Neural cell (in vitro differentiated cells): ENCODE results near the gene SLC19A1. TPM values are rescaled to one million over a fixed set of nuclear protein-coding genes. Genes with fewer than 3 reads are reported as not detected.

Source experiments
- H2AFZ ChIP-seq: fragments of 200-600, 300-800 bp; sonication (generic), shearing (Covaris generic); 2 replicates; pipeline ENCODE4 v1.6.0; 2014; ENCODE audit warnings: low read depth, mild to moderate bottlenecking, antibody characterized with exemption, low read length, moderate library complexity
- H3F3A ChIP-seq: fragments of 200-600 bp; shearing (Covaris generic); 2 replicates; pipeline ENCODE4 v1.6.1; 2016; ENCODE audit warnings: mild to moderate bottlenecking, moderate library complexity, mixed read lengths, antibody characterized with exemption, low read length; ENCODE audit not compliant: insufficient read depth, poor library complexity, severe bottlenecking
- H3K27ac ChIP-seq: fragments of 200-600, 300-800 bp; sonication (generic), shearing (Covaris generic); 2 replicates; pipeline ENCODE4 v1.5.1; 2014; ENCODE audit warnings: mild to moderate bottlenecking, low read length, moderate library complexity
- H3K27me3 ChIP-seq: fragments of 300-800, 200-600 bp; sonication (generic), shearing (Covaris generic); 2 replicates; pipeline ENCODE4 v1.6.0; 2014; ENCODE audit warnings: mild to moderate bottlenecking, low read depth, low read length, moderate library complexity; ENCODE audit not compliant: insufficient read depth
- H3K36me3 ChIP-seq: fragments of 300-800, 200-600 bp; sonication (generic), shearing (Covaris generic); 2 replicates; pipeline ENCODE4 v1.5.1; 2014; ENCODE audit warnings: mild to moderate bottlenecking, antibody characterized with exemption, low read length, moderate library complexity; ENCODE audit not compliant: insufficient read depth
- H3K4me2 ChIP-seq: fragments of 300-800, 200-600 bp; sonication (generic), shearing (Covaris generic); 2 replicates; pipeline ENCODE4 v1.6.0; 2014; ENCODE audit warnings: mild to moderate bottlenecking, low read length
- H3K4me3 ChIP-seq: fragments of 300-800, 200-600 bp; sonication (generic), shearing (Covaris generic); 2 replicates; pipeline ENCODE4 v1.5.1; 2014; ENCODE audit warnings: mild to moderate bottlenecking, low read length, moderate library complexity
- H3K79me2 ChIP-seq: fragments of 200-600 bp; shearing (Covaris generic); replicated peaks from 2 replicates; pipeline ENCODE4 v1.6.0; 2014; ENCODE audit warnings: mild to moderate bottlenecking, low read length, moderate library complexity; ENCODE audit not compliant: insufficient read depth
- H3K9ac ChIP-seq: fragments of 300-800, 200-600 bp; sonication (generic), shearing (Covaris generic); 2 replicates; pipeline ENCODE4 v1.6.1; 2016; ENCODE audit warnings: mild to moderate bottlenecking, low read length, mixed read lengths
- H3K9me2 ChIP-seq: fragments of 200-600 bp; shearing (Covaris generic); 2 replicates; pipeline ENCODE4 v1.6.1; 2016; ENCODE audit warnings: mild to moderate bottlenecking, low read length, mixed read lengths; ENCODE audit not compliant: insufficient read depth
- H3K9me3 ChIP-seq: fragments of 200-600, 300-800 bp; sonication (generic), shearing (Covaris generic); 2 replicates; pipeline ENCODE4 v1.6.1; 2016; ENCODE audit warnings: mild to moderate bottlenecking, mixed run types, low read length, moderate library complexity, mixed read lengths
- H4K20me1 ChIP-seq: fragments of 200-600 bp; shearing (Covaris generic); 2 replicates; pipeline ENCODE4 v1.6.1; 2016; ENCODE audit warnings: mild to moderate bottlenecking, mixed run types; ENCODE audit not compliant: insufficient read depth
- EP300 ChIP-seq: fragments of 450-650 bp; conservative IDR thresholded peaks from 2 replicates; pipeline ENCODE4 v1.6.1; 2014; ENCODE audit warnings: antibody characterized with exemption, mild to moderate bottlenecking, moderate library complexity; ENCODE audit not compliant: poor library complexity, severe bottlenecking
- EZH2 ChIP-seq: fragments of 200-600, 300-800 bp; shearing (Covaris generic), sonication (generic); IDR thresholded peaks from 2 replicates; pipeline ENCODE4 v1.6.1; 2014; ENCODE audit warnings: antibody characterized with exemption, low read length, borderline replicate concordance, mild to moderate bottlenecking; ENCODE audit not compliant: insufficient read depth, poor library complexity, severe bottlenecking
- MXI1 ChIP-seq: fragments of 450-650 bp; conservative IDR thresholded peaks from 2 replicates; pipeline ENCODE4 v1.6.1; 2014; ENCODE audit warnings: antibody characterized with exemption, mild to moderate bottlenecking; ENCODE audit not compliant: poor library complexity, severe bottlenecking
- POLR2AphosphoS5 ChIP-seq: IDR thresholded peaks from 2 replicates; pipeline ENCODE4 v1.6.1; 2012
- RAD21 ChIP-seq: fragments of 450-650 bp; conservative IDR thresholded peaks from 2 replicates; pipeline ENCODE4 v1.6.1; 2014; ENCODE audit warnings: antibody characterized with exemption, mild to moderate bottlenecking, moderate library complexity
- REST ChIP-seq: IDR thresholded peaks from 2 replicates; pipeline ENCODE4 v1.6.1; 2012; ENCODE audit warnings: borderline replicate concordance
- SMC3 ChIP-seq: fragments of 450-650 bp; conservative IDR thresholded peaks from 2 replicates; pipeline ENCODE4 v1.6.1; 2014; ENCODE audit warnings: antibody characterized with exemption, mild to moderate bottlenecking, moderate library complexity; ENCODE audit not compliant: poor library complexity
- TAF1 ChIP-seq: IDR thresholded peaks from 2 replicates; pipeline ENCODE4 v1.6.1; 2012; ENCODE audit warnings: low read depth
- polyA plus RNA-seq: library from polyadenylated mRNA; depleted of rRNA; stranded (reverse); fragments of >200 nt; gene quantifications from 2 replicates; pipeline ENCODE4 v1.2.3, GENCODE V29; 2014
- TF ChIP-seq, protein P1 (sequence below): fragments of 450-650 bp; IDR thresholded peaks from 2 replicates; pipeline ENCODE4 v1.5.1; 2014; ENCODE audit warnings: antibody characterized with exemption, mild to moderate bottlenecking, moderate library complexity; ENCODE audit not compliant: poor library complexity, severe bottlenecking

SLC19A1 gene
- polyA plus RNA-seq, 1 donor from 2014 or later: 2.9 TPM

- no peak for TF ChIP-seq RAD21
- TF ChIP-seq EP300: no peak
- TF ChIP-seq POLR2AphosphoS5: no peak
- no peak for TF ChIP-seq REST
- no peak for TF ChIP-seq MXI1
- no peak for TF ChIP-seq SMC3
- TF ChIP-seq, protein P1, sequence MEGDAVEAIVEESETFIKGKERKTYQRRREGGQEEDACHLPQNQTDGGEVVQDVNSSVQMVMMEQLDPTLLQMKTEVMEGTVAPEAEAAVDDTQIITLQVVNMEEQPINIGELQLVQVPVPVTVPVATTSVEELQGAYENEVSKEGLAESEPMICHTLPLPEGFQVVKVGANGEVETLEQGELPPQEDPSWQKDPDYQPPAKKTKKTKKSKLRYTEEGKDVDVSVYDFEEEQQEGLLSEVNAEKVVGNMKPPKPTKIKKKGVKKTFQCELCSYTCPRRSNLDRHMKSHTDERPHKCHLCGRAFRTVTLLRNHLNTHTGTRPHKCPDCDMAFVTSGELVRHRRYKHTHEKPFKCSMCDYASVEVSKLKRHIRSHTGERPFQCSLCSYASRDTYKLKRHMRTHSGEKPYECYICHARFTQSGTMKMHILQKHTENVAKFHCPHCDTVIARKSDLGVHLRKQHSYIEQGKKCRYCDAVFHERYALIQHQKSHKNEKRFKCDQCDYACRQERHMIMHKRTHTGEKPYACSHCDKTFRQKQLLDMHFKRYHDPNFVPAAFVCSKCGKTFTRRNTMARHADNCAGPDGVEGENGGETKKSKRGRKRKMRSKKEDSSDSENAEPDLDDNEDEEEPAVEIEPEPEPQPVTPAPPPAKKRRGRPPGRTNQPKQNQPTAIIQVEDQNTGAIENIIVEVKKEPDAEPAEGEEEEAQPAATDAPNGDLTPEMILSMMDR: no peak
- no peak for TF ChIP-seq TAF1
- no peak for TF ChIP-seq EZH2
- no peak overlapping the region for H2AFZ ChIP-seq
Measured at GRCh38 chr21:45580576-45581321, 38.5 kb upstream of the SLC19A1 start.

GRCh38 chr21:45580181-45580575 lies 37.9 kb upstream of the SLC19A1 start:
- Histone ChIP-seq H3K9ac (no peak overlapping the region), H2AFZ (no peak overlapping the region), H3K4me2 (no peak overlapping the region), H3K4me3 (no peak overlapping the region), H3K79me2 (no peaks in the 10 kb centered on the region), H3K36me3 (no peaks in the 10 kb centered on the region), H3F3A (no peaks in the 10 kb centered on the region), H3K27me3 (no peaks in the 10 kb centered on the region), H3K9me3 (no peaks in the 10 kb centered on the region), H3K9me2 (no peaks in the 10 kb centered on the region), H4K20me1 (no peaks in the 10 kb centered on the region), H3K27ac (no peak overlapping the region)
- TF ChIP-seq EP300 (no peak), SMC3 (no peak), POLR2AphosphoS5 (no peak), TAF1 (no peak), MXI1 (no peak), RAD21 (no peak), REST (no peak), EZH2 (no peak)
- TF ChIP-seq, protein P1: no peak

More at GRCh38 chr21:45580576-45581321, 38.5 kb upstream of the SLC19A1 start:
- Histone ChIP-seq H3K27ac (no peak overlapping the region), H3K9me3 (no peaks in the 10 kb centered on the region), H3K9ac (no peak overlapping the region), H4K20me1 (no peaks in the 10 kb centered on the region), H3K4me2 (no peak overlapping the region), H3K79me2 (no peaks in the 10 kb centered on the region), H3K9me2 (no peaks in the 10 kb centered on the region), H3K36me3 (no peaks in the 10 kb centered on the region), H3K27me3 (no peaks in the 10 kb centered on the region), H3F3A (no peaks in the 10 kb centered on the region), H3K4me3 (no peak overlapping the region)
